Lower leg skin (tissue), 3 donors: ENCODE results near the gene SLC15A1.

Source experiments
- POLR2A ChIP-seq, 2 donors: fragments of 450-650 bp; IDR thresholded peaks; one replicate each; pipeline ENCODE4 v1.6.1; 2016 to 2017; ENCODE audit warnings: antibody characterized with exemption in 2 of 2, mild to moderate bottlenecking in 1 of 2, moderate library complexity in 1 of 2
- TF ChIP-seq, protein P1 (sequence below), 3 donors: fragments of 450-650 bp; IDR thresholded peaks; one replicate each; pipeline ENCODE4 v1.5.1; 2016; ENCODE audit warnings: antibody characterized with exemption in 3 of 3, mild to moderate bottlenecking in 3 of 3, moderate library complexity in 2 of 3

DNA sequence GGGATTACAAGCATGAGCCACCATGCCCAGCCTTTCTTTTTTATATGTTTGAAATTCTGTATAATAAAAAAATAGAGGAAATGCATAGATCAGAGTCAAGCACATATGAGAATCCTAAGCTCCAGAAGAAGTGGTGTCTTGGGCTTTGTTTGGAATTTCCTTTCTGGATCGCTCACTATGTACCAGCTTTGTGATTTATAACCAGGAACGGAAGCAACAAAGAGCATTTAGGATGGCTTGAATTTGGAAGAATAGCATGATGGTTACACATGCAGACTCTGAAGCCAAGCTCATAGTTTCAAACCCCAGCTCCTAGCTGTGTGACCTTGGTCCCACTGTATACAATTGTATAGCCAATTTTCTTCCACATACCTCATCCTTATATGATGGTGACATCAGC, 28.0 kb upstream of the SLC15A1 start:
- TF ChIP-seq, protein P1, sequence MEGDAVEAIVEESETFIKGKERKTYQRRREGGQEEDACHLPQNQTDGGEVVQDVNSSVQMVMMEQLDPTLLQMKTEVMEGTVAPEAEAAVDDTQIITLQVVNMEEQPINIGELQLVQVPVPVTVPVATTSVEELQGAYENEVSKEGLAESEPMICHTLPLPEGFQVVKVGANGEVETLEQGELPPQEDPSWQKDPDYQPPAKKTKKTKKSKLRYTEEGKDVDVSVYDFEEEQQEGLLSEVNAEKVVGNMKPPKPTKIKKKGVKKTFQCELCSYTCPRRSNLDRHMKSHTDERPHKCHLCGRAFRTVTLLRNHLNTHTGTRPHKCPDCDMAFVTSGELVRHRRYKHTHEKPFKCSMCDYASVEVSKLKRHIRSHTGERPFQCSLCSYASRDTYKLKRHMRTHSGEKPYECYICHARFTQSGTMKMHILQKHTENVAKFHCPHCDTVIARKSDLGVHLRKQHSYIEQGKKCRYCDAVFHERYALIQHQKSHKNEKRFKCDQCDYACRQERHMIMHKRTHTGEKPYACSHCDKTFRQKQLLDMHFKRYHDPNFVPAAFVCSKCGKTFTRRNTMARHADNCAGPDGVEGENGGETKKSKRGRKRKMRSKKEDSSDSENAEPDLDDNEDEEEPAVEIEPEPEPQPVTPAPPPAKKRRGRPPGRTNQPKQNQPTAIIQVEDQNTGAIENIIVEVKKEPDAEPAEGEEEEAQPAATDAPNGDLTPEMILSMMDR (IDR thresholded peaks at IDR 0.05), result no peak
- TF ChIP-seq POLR2A (IDR thresholded peaks at IDR 0.05), result no peak
